ENCODE data around the gene PIGM. TPM values are rescaled to one million over a fixed set of nuclear protein-coding genes. Genes with fewer than 3 reads are reported as not detected.

The PIGM gene
- total and polyA plus RNA-seq, 8 donors: 7.0 to 13.2 (median 12.0) TPM

DNA sequence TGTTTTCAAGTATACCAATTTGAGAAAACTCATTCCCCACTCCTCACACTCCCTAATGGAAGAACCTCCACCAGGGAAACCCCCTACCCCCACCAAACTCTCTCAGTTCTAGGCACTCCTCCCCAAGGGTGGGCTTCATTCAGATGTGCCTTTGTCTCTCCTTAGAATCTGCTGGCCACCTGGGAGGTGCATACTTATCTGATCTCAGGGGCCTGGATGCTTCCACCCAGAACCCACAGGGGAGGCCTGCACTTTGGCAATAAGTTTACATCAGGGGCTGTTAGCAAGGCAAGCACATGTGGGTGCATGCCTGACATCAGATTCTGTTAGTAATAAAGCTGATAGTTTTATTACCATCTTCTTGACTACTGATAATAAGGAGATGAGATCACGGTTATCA lies 45.3 kb downstream of the PIGM start:
- TF ChIP-seq, protein P1, sequence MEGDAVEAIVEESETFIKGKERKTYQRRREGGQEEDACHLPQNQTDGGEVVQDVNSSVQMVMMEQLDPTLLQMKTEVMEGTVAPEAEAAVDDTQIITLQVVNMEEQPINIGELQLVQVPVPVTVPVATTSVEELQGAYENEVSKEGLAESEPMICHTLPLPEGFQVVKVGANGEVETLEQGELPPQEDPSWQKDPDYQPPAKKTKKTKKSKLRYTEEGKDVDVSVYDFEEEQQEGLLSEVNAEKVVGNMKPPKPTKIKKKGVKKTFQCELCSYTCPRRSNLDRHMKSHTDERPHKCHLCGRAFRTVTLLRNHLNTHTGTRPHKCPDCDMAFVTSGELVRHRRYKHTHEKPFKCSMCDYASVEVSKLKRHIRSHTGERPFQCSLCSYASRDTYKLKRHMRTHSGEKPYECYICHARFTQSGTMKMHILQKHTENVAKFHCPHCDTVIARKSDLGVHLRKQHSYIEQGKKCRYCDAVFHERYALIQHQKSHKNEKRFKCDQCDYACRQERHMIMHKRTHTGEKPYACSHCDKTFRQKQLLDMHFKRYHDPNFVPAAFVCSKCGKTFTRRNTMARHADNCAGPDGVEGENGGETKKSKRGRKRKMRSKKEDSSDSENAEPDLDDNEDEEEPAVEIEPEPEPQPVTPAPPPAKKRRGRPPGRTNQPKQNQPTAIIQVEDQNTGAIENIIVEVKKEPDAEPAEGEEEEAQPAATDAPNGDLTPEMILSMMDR (IDR thresholded peaks at IDR 0.05): no peak
- Histone ChIP-seq H3K4me3 (no peak overlapping the region), H3K27me3 (peaks cover 0 to 14% of the 10 kb centered on the region in 2 donors), H3K27ac (no peak overlapping the region), H3K9me3 (no peaks in the 10 kb centered on the region), H3K4me1 (no peaks in the 10 kb centered on the region), H3K36me3 (no peaks in the 10 kb centered on the region)
- no peak for ATAC-seq
- intact Hi-C loops (cut with DNase I): no loop called here
- no peak for DNase-seq

GRCh38 chr1:159986093-159986492 lies 45.7 kb downstream of the PIGM start:
- DNase-seq: no peak
- H3K27ac ChIP-seq: no peak overlapping the region
- H3K4me1 ChIP-seq: no peaks in the 10 kb centered on the region
- H3K36me3 ChIP-seq: no peaks in the 10 kb centered on the region
- no peaks in the 10 kb centered on the region for H3K9me3 ChIP-seq
- TF ChIP-seq, protein P1 (IDR thresholded peaks at IDR 0.05): no peak
- H3K27me3 ChIP-seq: peaks cover 0 to 14% of the 10 kb centered on the region in 2 donors
- no peak for ATAC-seq
- H3K4me3 ChIP-seq: no peak overlapping the region
- intact Hi-C loops (cut with DNase I): no loop called here

- intact Hi-C loops (cut with DNase I): no loop called here
- H3K4me3 ChIP-seq: no peak overlapping the region
- TF ChIP-seq, protein P1 (IDR thresholded peaks at IDR 0.05): no peak
- peaks cover 0 to 14% of the 10 kb centered on the region in 2 donors for H3K27me3 ChIP-seq
- DNase-seq (no peak), ATAC-seq (no peak)
- no peak overlapping the region for H3K27ac ChIP-seq
- no peaks in the 10 kb centered on the region for H3K36me3 ChIP-seq
- no peaks in the 10 kb centered on the region for H3K4me1 ChIP-seq
- no peaks in the 10 kb centered on the region for H3K9me3 ChIP-seq
These were observed 46.3 kb downstream of the PIGM start for GRCh38 chr1:159985473-159985872.

- intact Hi-C loops (cut with DNase I): no loop called here
- no peak for ATAC-seq
- TF ChIP-seq, protein P1 (IDR thresholded peaks at IDR 0.05): no peak
These were observed 48.1 kb downstream of the PIGM start for GRCh38 chr1:159983681-159984080.

GRCh38 chr1:159982280-159982679 lies 49.5 kb downstream of the PIGM start:
- no peak for ATAC-seq
- intact Hi-C loops (cut with DNase I): no loop called here
- TF ChIP-seq, protein P1 (IDR thresholded peaks at IDR 0.05): no peak
- DNase-seq: no peak
- no peaks in the 10 kb centered on the region for H3K9me3 ChIP-seq
- H3K4me3 ChIP-seq: no peak overlapping the region
- peaks cover 0 to 13% of the 10 kb centered on the region in 2 donors for H3K27me3 ChIP-seq
- H3K4me1 ChIP-seq: no peaks in the 10 kb centered on the region
- H3K36me3 ChIP-seq: no peaks in the 10 kb centered on the region
- H3K27ac ChIP-seq: no peak overlapping the region

More at GRCh38 chr1:159983681-159984080, 48.1 kb downstream of the PIGM start:
- H3K4me1 ChIP-seq: no peaks in the 10 kb centered on the region
- H3K27me3 ChIP-seq: peaks cover 0 to 7% of the 10 kb centered on the region in 2 donors
- no peaks in the 10 kb centered on the region for H3K9me3 ChIP-seq
- no peak overlapping the region for H3K4me3 ChIP-seq
- no peak for DNase-seq
- no peaks in the 10 kb centered on the region for H3K36me3 ChIP-seq
- no peak overlapping the region for H3K27ac ChIP-seq

Data from left lung (tissue), 10 donors.